Hematopoietic multipotent progenitor cell treated with erythropoietin and hydrocortisone succinate and interleukin-3 and kit ligand, for 4 days (in vitro differentiated cells): Measurements from ENCODE around the gene INPP5D.
"Not testable (repeated sequence)": the region's sequence is repeated elsewhere in the genome, so short reads cannot be mapped to it uniquely, and the experiment has no call there.

Experiments
- DNase-seq: peaks from one replicate; pipeline ENCODE4 v3.0.0-alpha.2; 2015

INPP5D gene

GRCh38 chr2:233121856-233122255 is 61.7 kb downstream of the INPP5D start:
- DNase-seq, result no peak

- DNase-seq, result no peak
Observed at GRCh38 chr2:233122541-233122940, 62.4 kb downstream of the INPP5D start.

- not testable (repeated sequence) for DNase-seq
Observed at GRCh38 chr2:233123576-233123975, 63.4 kb downstream of the INPP5D start.

GRCh38 chr2:233124421-233125080 is 64.4 kb downstream of the INPP5D start:
- DNase-seq, result no peak

DNA sequence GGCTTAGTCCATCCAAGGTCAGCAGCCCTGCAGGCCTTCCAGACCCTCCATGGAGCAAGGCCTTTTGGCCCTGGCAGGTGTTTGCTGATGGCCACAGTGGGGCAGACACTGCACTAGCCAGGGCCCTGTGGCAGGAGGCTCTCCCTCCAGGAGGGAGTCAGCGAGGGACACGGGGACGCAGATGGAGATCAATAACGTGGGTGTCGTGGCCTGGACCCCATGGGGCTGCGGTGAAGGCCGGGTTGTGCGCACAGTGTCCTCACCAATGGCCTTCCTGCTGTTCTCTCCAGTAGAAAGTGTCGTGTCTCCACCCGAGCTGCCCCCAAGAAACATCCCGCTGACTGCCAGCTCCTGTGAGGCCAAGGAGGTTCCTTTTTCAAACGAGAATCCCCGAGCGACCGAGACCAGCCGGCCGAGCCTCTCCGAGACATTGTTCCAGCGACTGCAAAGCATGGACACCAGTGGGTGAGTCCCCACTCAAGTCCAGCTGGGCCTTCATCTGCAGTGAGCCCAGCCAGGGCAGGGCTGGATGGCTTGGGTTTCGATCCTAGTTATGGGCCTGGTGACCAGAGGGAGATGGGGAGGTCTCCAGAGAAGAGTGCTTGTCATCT is 65.4 kb downstream of the INPP5D start:
- no peak for DNase-seq

GRCh38 chr2:233129351-233129978 is 69.3 kb downstream of the INPP5D start:
- peak; percentile 45 for DNase-seq

DNA sequence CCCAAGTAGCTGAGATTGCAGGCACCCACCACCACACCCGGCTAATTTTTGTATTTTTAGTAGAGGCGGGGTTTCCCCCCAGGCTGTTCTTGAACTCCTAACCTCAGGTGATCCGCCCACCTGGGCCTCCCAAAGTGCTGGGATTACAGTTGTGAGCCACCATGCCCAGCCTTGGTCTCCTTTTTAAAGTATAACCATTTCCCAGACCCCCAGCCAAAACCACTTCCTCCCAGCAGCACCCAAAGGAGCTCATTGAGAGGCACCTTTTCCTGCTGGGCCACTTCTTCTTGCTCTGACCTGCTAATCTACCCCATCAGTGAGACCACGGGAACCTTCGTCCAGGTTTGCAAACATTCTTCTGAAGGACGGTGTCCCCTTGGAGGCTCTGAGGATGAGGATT is 69.9 kb downstream of the INPP5D start:
- no peak for DNase-seq

DNA sequence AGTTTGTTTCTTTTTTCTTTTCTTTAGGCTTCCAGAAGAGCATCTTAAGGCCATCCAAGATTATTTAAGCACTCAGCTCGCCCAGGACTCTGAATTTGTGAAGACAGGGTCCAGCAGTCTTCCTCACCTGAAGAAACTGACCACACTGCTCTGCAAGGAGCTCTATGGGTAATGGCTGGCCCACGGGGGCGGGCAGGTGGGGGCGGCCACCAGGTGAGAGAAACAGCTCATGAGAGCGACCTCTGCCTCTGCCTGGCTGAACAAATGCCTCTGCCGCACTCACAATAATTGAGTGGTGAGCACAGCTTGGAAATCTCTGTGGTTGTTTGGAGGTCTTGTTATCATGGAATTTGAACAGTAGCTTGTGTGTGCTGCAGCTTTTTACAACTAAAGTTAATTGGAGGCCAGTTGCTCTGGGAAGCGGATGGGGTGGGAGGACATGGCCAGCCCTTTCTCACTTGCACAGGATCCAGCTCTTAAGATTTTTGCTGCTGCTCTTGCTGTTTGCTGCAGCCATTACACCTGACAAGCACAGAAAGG is 70.4 kb downstream of the INPP5D start:
- no peak for DNase-seq

DNA sequence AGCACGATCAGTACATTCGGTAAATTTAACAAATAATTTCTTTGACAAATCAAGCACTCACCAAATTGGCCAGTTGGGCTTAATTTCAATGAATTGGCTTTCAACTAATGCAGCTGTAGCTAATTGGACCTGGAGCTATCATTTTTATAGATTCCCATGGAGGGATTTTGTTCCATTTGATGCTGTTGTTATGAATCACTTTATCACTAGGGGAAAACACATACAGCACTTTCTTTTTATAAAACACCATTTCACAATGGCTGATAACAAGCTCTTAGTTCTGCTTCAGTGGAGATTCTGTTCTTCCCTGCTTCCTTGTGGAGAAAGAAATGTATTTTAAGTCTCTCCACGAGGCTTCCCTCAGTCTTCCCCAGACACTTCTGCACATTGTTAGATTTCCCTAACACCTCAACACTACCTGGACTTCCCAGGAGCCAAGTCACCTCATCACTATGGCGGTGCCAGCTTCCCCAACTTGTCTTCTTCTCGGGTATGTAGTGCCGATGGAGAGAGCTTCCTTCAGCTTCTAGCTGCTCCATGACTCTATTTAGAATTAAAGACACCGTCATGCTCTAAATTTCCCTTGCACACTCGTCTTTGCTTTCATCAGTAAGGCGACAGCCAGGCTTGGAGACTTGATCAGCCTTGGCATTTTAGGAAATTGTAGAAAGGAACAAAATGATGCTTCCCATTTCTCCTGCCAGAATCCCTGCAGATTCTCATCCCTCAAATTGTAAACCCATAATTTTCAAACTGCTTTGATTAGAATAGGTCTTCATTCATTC is 72.0 kb downstream of the INPP5D start:
- DNase-seq, result no peak

- DNase-seq, result no peak
Observed at GRCh38 chr2:233133239-233133638, 73.1 kb downstream of the INPP5D start.

GRCh38 chr2:233135421-233135820 is 75.3 kb downstream of the INPP5D start:
- DNase-seq, result no peak

DNA sequence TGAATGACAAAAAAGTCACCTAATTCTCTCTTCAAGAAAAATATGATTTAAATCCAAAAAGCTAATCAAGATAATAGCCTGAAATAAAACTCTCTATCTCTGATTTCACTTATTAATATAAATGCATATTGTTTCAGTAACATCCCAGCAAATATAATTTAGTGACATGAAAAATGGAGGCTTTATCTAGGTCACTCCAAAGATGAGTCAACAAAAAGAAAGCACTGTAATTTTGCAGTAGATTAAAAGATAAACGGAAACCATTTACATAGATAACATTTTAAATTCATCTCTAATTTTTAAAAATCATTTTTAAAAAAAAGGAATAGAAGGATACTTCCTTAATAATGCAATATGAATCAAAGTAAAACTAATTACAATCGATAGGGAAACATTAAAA is 76.9 kb downstream of the INPP5D start:
- no peak for DNase-seq

- DNase-seq, result no peak
Observed at GRCh38 chr2:233140077-233140585, 80.0 kb downstream of the INPP5D start.

GRCh38 chr2:233140978-233141377 is 80.8 kb downstream of the INPP5D start:
- no peak for DNase-seq

- DNase-seq, result peak; percentile 32
Observed at GRCh38 chr2:233141901-233142300, 81.8 kb downstream of the INPP5D start.

GRCh38 chr2:233142355-233142897 is 82.3 kb downstream of the INPP5D start:
- DNase-seq, result peak; percentile 51

DNA sequence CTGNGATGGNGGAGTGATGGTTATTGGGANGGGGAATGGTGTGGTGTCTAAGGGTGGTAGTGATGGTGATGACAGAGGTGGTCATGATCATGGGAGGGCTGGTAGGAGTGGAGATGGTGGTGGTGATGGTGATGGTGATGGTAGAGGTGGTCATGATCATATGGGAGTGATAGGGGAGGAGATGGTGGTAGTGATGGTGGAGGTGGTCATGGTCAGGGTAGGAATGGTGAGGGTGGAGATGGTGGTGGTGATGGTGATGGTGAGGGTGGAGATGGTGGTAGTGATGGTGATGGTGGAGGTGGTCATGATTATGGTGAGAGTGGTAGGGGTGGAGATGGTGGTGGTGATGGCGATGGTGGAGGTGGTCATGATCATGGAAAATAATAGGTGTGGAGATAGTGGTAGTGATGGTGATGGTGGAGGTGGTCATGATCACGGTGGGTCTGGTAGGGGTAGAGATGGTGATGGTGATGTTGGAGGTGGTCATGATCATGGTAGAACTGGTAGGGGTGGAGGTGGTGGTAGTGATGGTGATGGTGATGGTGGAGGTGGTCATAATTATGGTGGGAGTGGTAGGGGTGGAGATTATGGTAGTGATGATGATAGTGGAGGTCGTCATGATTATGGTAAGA is 83.7 kb downstream of the INPP5D start:
- DNase-seq, result no peak

DNA sequence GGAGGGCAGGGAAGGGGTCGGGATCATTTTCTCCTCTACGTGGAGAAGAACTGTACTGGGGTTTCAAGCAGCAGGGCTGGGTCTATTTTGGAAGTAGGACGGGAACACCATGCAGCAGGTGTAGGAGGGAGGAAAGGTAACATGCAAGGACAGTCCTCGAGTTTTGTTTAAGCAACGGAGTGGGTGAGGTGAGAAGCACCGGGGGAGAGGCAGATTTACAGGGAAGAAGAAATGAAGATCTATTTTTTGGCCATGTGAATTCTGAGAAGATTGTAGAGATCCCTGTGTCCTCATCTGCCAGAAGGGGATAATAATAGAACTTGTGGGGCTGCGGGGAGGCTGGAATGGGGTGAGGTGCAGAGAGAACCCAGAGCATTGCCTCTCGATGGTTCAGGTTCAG is 85.6 kb downstream of the INPP5D start:
- DNase-seq, result no peak

GRCh38 chr2:233146194-233146593 is 86.1 kb downstream of the INPP5D start:
- no peak for DNase-seq

GRCh38 chr2:233147136-233147828 is 87.1 kb downstream of the INPP5D start:
- DNase-seq, result no peak

DNA sequence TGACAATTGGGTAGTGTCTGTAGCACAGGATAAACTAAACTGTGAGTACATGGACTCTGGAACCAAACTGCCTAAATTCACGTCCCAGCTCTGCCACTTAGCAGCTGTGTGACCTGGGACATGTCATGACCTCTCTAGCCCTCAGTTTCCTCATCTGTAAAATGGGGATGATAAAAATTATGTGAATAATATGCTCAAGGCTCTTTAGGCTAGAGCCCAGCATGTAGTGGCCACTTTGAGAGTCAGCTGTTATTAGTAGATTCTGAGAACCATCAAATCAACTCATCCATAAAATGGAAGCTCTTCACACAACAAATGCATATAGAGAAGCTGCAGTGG is 87.7 kb downstream of the INPP5D start:
- DNase-seq, result no peak

DNA sequence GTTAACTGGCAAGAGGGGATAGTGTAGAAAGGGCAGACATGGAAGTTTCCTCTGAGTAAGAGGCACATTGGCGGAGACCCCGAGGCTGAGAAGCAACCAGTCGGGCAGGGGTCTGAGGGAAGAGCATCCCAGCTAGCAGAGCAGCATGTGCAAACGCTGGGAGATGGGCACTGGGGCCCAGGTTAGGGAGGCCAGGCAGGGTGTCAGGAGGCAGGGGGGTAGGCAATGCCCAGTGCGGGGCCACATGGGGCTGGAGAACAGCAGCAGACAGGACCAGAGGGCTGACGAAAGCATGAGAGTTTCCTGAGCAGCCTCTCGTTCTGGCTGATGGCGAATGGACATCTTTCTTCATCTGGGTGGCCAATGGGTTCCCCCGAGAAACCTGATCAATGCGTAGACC is 88.2 kb downstream of the INPP5D start:
- no peak for DNase-seq
